ENCODE data around the gene HEXD.

HEXD gene

GRCh38 chr17:82382933-82383255 lies 35.3 kb upstream of the HEXD start:
- DNase-seq, result no peak

GRCh38 chr17:82383411-82383810 lies 34.7 kb upstream of the HEXD start:
- no peak for DNase-seq

GRCh38 chr17:82384051-82384729 lies 34.0 kb upstream of the HEXD start:
- DNase-seq, result no peak

DNA sequence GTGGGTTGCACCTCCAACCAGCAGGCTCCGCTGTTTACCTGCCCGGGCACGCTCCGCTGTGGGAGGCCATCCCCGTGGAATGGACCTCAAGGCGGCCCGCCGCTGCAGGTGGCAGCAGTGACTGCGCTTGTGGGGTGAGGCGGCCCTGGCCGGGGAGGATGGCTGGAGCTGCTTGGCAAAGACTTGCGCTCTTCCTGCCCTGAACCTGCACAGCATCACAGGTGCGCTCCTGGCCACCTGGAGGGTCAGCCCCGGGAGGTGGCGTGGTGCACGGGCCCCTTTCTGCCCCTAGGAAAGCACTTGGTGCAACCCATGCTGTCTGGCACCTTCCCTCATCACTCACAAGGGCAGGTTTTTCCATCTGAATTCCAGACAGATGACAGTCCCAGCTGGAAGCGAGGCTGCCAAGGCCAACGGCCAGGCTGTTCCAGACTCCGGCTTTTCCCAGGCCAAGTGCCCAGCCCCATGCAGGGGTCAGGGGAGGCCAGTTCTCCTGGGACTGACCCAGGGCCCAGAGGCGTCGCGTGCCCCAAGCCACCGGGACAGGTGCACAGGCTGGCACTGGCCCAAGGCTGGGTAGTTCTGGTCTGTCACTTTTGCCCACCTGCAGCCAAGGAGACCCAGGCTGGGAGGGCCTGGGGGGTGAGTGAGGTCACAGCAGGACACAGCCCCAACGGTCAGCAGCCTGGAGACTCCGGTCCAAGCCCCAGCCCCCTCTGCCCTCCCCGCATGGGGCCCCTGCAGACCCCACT lies 33.2 kb upstream of the HEXD start:
- DNase-seq, result no peak

DNA sequence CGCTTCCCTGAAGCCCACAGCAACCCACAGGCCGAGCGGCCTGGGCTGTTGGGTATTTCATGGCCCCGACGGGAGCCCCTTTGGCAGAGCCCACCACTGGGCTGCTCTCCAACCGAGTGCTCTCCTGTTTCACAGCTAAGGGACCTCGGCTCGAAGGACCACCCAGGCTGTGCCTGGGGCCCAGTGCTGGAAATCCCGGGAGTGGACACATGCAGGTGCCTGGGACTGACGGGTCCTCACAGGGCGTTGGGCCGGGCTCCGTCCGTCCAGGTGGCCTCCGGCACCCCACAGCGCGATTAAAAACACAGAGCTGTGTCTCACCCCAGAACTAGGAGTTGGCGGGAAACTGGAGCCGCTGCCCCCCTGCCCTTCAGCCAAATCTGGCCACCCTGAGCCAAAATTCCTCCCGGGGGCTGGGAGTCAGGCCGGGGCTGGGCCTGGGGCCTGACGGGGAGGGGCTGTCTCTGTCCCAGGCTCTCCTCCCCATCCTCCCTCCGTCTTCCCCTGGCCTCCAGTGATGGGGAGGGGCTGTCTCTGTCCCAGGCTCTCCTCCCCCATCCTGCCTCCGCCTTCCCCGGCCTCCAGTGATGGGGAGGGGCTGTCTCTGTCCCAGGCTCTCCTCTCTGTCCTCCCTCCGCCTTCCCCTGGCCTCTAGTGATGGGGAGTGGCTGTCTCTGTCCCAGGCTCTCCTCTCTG lies 32.4 kb upstream of the HEXD start:
- DNase-seq, result no peak

GRCh38 chr17:82386255-82386831 lies 31.8 kb upstream of the HEXD start:
- no peak for DNase-seq

- no peak for DNase-seq
Observed at GRCh38 chr17:82386881-82387704, 31.1 kb upstream of the HEXD start.

- DNase-seq, result no peak
Observed at GRCh38 chr17:82387705-82388106, 30.4 kb upstream of the HEXD start.

DNA sequence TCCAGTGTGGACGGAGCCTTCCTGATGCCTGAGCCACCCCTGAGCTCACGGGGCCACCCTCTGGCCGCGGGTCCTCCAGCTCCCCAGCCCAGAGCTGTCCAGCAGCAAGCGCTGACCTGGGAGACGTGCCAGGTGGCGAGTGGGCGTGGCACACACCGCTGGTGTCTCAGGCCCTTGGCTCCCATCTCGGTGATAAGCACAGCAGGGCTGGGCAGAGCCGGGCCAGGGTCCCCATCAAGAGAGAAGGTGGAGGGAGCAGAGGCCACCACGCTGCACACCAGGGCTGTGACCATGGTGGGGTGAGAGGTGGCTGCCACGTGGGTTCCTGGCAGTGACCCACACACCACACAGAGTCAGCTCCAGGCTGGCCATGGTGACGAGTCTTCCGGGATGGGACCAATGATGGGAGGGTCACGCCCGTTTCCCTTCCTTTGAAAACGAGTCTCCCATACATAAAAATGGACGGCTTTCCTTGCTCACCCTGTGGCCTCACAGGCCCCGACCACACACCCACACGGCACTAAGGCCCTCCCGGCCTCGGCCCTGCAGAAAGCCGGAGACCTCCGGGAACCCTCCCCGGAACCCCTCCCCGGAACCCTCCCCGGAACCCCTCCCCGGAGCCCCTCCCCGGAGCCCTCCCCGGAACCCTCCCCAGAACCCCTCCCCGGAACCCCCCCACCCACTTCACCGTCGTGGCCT lies 29.8 kb upstream of the HEXD start:
- DNase-seq, result no peak

- no peak for DNase-seq
Observed at GRCh38 chr17:82388922-82389283, 29.2 kb upstream of the HEXD start.

GRCh38 chr17:82389379-82389778 lies 28.8 kb upstream of the HEXD start:
- no peak for DNase-seq

DNA sequence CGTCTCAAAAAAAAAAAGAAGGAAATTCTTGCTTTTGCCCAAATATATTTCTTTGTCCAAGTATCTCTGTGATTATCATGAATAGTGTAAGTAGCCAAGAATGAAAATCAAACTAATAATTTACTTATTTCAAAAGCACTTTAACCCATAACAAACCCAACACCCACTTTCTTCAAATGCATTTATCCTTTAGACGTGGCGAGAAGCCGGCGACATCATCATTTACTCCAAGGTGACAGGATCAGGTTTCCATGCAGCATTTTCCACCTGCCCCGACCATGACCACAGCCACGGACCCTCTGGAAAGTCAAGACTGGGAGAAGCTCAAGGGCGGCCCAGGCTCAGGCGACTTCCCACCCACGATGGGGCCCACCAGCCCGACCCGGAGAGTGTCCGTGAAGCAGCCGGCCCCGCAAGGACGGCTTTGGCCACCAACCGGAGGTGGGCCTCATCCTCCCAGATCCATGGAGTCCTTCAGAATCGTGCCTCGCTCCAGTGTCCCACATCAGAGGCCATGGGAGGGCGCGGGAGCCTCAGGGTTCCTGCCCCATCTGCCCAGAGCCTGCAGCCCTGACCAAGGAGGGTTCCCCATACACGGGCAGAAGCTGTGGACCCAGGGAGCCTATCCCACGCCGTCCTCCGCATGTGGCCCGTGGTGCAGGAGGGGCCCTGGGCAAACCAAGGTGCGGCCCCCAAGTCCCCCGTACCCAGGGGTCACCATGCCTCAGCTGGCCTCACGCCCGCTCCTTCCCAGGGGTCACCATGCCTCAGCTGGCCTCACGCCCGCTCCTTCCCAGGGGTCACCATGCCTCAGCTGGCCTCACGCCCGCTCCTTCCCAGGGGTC lies 27.9 kb upstream of the HEXD start:
- DNase-seq, result no peak

DNA sequence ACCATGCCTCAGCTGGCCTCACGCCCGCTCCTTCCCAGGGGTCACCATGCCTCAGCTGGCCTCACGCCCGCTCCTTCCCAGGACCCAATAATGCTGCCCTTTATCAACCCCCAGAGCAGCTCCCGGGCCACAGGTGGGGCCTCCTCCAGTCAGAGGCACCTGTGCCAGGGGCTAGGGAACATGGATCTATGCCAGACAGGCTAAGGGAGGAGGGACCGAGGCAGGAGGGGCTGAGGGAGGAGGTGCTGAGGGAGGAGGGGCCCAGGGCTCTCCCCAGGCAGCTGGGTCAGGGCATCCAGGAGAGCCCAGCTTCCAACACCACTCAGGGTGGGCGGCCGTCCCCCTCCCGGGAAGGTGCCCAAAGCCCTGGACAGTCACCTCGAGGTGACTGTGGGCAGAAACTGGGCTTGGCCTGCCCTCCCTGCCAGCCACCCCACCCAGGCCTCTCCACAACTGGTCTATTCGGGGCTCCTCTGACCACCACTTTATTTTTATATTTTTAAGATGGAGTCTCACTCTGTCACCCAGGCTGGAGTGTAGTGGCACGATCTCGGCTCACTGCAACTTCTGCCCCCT lies 27.2 kb upstream of the HEXD start:
- no peak for DNase-seq

GRCh38 chr17:82391496-82392066 lies 26.6 kb upstream of the HEXD start:
- DNase-seq, result no peak

DNA sequence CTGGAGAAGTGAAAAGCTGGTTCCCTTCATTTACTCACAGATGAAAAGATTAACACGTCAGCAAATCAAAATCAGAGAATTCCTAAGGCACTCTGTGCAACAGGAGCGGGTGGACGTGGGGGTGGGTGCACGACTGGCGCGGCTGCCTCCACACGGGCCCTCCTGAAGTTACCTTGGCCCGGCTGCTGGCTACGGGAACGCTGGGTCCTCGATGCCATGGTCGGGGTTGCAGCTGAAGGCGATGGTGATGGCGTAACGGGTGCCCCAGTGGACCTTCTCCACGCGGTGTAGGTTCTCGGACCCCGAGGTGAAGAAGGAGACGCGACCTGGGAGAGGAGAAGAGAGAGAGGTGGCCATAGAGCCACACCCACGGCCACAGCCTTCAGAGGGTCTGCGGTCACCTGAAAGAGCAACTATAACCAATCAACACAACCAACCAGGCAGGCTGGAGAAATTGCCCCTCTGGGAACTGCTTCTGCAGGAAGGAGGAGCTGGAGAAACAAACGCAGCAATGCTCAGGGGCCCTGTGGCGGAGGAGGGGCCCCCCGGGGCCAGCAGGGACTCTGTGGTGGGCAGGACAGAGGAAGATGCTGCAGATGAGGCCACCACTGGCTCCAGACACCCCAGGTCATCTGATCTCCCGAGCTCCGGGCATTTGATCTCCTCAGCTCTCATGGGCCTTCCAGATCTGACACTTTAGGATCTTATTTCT lies 25.8 kb upstream of the HEXD start:
- no peak for DNase-seq

DNA sequence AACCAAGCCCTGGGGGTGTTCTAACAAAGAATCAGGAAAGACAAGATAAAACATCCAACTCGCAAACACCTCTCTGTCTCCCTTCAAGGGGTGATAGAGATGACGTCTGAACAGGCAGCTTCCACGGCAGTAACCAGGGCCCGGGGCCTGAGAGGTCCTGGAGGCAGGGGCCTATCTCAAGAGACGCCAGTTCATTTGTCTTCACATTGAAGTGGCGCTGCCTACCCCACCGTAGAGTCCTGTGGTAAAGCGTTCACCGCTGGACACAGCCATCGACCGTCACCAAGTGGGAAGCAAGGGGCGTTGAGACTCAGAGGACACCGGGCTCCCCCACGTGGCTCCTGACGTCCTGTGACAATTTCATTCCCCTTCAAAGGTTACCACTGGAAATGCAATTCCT lies 25.2 kb upstream of the HEXD start:
- no peak for DNase-seq

- no peak for DNase-seq
Observed at GRCh38 chr17:82394278-82394677, 23.9 kb upstream of the HEXD start.

GRCh38 chr17:82396601-82397435 lies 21.3 kb upstream of the HEXD start:
- no peak for DNase-seq
